Measurements from ENCODE around the gene DAW1. TPM values are rescaled to one million over a fixed set of nuclear protein-coding genes. Genes with fewer than 3 reads are reported as not detected.

Gene DAW1
- total and polyA plus RNA-seq, 10 of the 15 experiments (the other 5 are each of a cell fraction or from before 2014, with no cell fraction given): 0.04 TPM; not detected in 9

GRCh38 chr2:227890495-227891079 is 19.2 kb downstream of the DAW1 start:
- CTCF ChIA-PET: interaction anchor here (0.6 to 8.7 kb wide), 44 partner anchors 9 to 1840 kb away, joined by 3 to 65 read pairs (median 3); partner anchors contain the start of genes CCL20 and DAW1
- no peaks in the 10 kb centered on the region for H3K36me3 ChIP-seq (ENCODE audit: control insufficient read depth in 2 of 2, insufficient read depth in 2 of 2, low read length in 1 of 2)
- no peak overlapping the region for H3K27ac ChIP-seq (ENCODE audit: control insufficient read depth, insufficient read depth)
- SMC1A ChIA-PET (ENCODE audit: uncharacterized antibody, unreplicated experiment): interaction anchor here (0.6 to 3.7 kb wide), 14 partner anchors 29 to 1383 kb away, joined by 3 to 15 read pairs (median 3); no protein-coding TSS in a partner anchor
- DNase-seq (ENCODE audit: low read depth, low spot score) (peak; percentile 4), ATAC-seq (peak; percentile 88), FAIRE-seq (no peak)
- in situ Hi-C loops (cut with MboI) (no loop called here), intact Hi-C loops (cut with micrococcal nuclease; ENCODE audit: unreplicated experiment) (loop anchor here (5.0 kb wide), 3 partner anchors 137 to 1382 kb away; partner anchors contain the start of gene PID1)
- 0 out of 4 replicates have a peak, but pooled peaks cover 0 to 2% of the 10 kb centered on the region in 2 experiments for H3K27me3 ChIP-seq (replicated peaks in 1 of 2; ENCODE audit: control insufficient read depth in 2 of 2, insufficient read depth in 2 of 2, low read length in 1 of 2)
- H4K20me1 ChIP-seq (ENCODE audit: control insufficient read depth, insufficient read depth): no peaks in the 10 kb centered on the region
- TF ChIP-seq YBX1 (IDR thresholded peaks at IDR 0.05) (no peak), RAD21 (IDR thresholded peaks at IDR 0.05; ENCODE audit: insufficient read depth, low read depth, low read length) (peak; percentile 61), BACH1 (IDR thresholded peaks at IDR 0.05; ENCODE audit: borderline replicate concordance) (no peak), ZBTB11 (CRISPR knock-in tag; IDR thresholded peaks at IDR 0.05) (no peak), ASH2L (IDR thresholded peaks at IDR 0.05; ENCODE audit: borderline replicate concordance, low read depth) (no peak), EP300 (IDR thresholded peaks at IDR 0.05; ENCODE audit: borderline replicate concordance in 1 of 2, control insufficient read depth in 1 of 2, low read depth in 2 of 2, low read length in 2 of 2) (no peak), ZNF217 (IDR thresholded peaks at IDR 0.05) (no peak), KLF5 (IDR thresholded peaks at IDR 0.05; ENCODE audit: partially characterized antibody) (no peak), EED (IDR thresholded peaks at IDR 0.05; ENCODE audit: low read depth) (no peak)
- TF ChIP-seq, protein P1, sequence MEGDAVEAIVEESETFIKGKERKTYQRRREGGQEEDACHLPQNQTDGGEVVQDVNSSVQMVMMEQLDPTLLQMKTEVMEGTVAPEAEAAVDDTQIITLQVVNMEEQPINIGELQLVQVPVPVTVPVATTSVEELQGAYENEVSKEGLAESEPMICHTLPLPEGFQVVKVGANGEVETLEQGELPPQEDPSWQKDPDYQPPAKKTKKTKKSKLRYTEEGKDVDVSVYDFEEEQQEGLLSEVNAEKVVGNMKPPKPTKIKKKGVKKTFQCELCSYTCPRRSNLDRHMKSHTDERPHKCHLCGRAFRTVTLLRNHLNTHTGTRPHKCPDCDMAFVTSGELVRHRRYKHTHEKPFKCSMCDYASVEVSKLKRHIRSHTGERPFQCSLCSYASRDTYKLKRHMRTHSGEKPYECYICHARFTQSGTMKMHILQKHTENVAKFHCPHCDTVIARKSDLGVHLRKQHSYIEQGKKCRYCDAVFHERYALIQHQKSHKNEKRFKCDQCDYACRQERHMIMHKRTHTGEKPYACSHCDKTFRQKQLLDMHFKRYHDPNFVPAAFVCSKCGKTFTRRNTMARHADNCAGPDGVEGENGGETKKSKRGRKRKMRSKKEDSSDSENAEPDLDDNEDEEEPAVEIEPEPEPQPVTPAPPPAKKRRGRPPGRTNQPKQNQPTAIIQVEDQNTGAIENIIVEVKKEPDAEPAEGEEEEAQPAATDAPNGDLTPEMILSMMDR (IDR thresholded peaks at IDR 0.05 in 2 of 3, conservative IDR thresholded peaks at IDR 0.05 in 1 of 3; ENCODE audit: control insufficient read depth in 2 of 3, extremely low read depth in 1 of 3, insufficient read depth in 1 of 3, low read depth in 3 of 3, low read length in 3 of 3): peak; percentile 33 to 58 (median 47); a peak in 5 of 6 replicates
- POLR2A ChIA-PET: no interaction called here
- no peaks in the 10 kb centered on the region for H3K9me3 ChIP-seq (replicated peaks; ENCODE audit: control insufficient read depth, insufficient read depth, low read length)
- no peak overlapping the region for H3K4me2 ChIP-seq (ENCODE audit: control insufficient read depth, insufficient read depth)
- WGBS (ENCODE audit: insufficient coverage, insufficient replicate concordance, low lambda C conversion rate, missing lambda C conversion rate): 0% methylated on average over 2 of the region's 2 CpGs
- no peak overlapping the region for H2AFZ ChIP-seq (ENCODE audit: control insufficient read depth, low read depth, low read length)
- H3K79me2 ChIP-seq (ENCODE audit: control insufficient read depth, insufficient read depth, low read length): no peaks in the 10 kb centered on the region
- RAD21 ChIA-PET (ENCODE audit: unreplicated experiment): interaction anchor here (0.6 to 1.6 kb wide), 9 partner anchors 8 to 1383 kb away, joined by 3 to 8 read pairs (median 3); no protein-coding TSS in a partner anchor
- no TSS peak for BruUV-seq (replicated peaks)
- H3K4me1 ChIP-seq (ENCODE audit: control insufficient read depth, insufficient read depth, low read length): no peaks in the 10 kb centered on the region
- H3K4me3 ChIP-seq: no peak overlapping the region
- H3K9ac ChIP-seq (ENCODE audit: control insufficient read depth, insufficient read depth, low read length): no peak overlapping the region

Data from GM12878 (cell line).